ENCODE data around the gene RSRC1.

GRCh38 chr3:158210067-158210466 lies 100.2 kb downstream of the RSRC1 start:
- TF ChIP-seq, protein P1, sequence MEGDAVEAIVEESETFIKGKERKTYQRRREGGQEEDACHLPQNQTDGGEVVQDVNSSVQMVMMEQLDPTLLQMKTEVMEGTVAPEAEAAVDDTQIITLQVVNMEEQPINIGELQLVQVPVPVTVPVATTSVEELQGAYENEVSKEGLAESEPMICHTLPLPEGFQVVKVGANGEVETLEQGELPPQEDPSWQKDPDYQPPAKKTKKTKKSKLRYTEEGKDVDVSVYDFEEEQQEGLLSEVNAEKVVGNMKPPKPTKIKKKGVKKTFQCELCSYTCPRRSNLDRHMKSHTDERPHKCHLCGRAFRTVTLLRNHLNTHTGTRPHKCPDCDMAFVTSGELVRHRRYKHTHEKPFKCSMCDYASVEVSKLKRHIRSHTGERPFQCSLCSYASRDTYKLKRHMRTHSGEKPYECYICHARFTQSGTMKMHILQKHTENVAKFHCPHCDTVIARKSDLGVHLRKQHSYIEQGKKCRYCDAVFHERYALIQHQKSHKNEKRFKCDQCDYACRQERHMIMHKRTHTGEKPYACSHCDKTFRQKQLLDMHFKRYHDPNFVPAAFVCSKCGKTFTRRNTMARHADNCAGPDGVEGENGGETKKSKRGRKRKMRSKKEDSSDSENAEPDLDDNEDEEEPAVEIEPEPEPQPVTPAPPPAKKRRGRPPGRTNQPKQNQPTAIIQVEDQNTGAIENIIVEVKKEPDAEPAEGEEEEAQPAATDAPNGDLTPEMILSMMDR (IDR thresholded peaks at IDR 0.05; ENCODE audit: low read depth, low read length, poor library complexity, severe bottlenecking) = no peak
- TF ChIP-seq EZH2phosphoT487 (IDR thresholded peaks at IDR 0.05; ENCODE audit: borderline replicate concordance, low read length) = no peak

Data from DOHH2 (cell line).